ENCODE measurements around the gene EGLN1. TPM values are rescaled to one million over a fixed set of nuclear protein-coding genes. Genes with fewer than 3 reads are reported as not detected.
A peak's percentile ranks its signal among the peaks of the same experiment; 100 is the strongest.

Gene EGLN1
- total and polyA plus RNA-seq, 2 of the 8 experiments (the other 6 are each of a cell fraction or from before 2014, with no cell fraction given), result 4.0 to 6.4 TPM

DNA sequence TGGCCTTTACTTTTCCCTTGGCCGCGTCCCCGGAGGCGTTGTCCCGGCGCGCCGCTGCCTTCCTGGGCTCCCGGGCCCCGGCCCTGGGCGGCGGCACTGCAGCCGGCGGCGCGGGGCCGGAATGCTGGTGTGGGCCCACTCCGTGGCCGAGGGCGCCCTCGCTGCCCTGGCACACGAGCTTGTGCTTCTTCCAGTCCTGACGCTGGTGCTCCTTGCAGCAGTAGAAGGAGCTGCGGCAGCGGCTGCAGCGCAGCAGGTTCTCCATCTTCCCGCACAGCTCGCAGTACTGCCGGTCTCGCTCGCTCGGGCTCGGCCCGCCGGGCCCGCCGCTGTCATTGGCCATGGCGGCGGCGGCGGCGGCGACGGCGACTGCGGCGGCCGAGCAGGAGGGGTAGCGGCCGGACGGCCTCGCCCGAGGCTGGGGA is 529 bp downstream of the EGLN1 start:
- no peak overlapping the region for H3K27ac ChIP-seq (ENCODE audit: low read depth, low read length)

More for the DNA sequence above, 529 bp downstream of the EGLN1 start:
- ChIA-PET POLR2A (ENCODE audit: partially characterized antibody) (interaction anchor here (0.9 to 2.5 kb wide), 5 partner anchors 9 to 108 kb away, joined by 3 to 10 read pairs (median 3); partner anchors contain the start of genes EXOC8 and SPRTN), CTCF (ENCODE audit: partially characterized antibody) (interaction anchor here (1.5 to 3.2 kb wide), 5 partner anchors 60 to 182 kb away, joined by 3 to 7 read pairs (median 6); no protein-coding TSS in a partner anchor)
- Histone ChIP-seq H3K4me2 (ENCODE audit: insufficient read depth in 1 of 2, low read depth in 2 of 2, low read length in 2 of 2) (peak overlapping the region; percentile 83 to 100), H4K5ac (ENCODE audit: insufficient read length, low read depth, low read length) (no peak overlapping the region), H3K4me1 (replicated peaks in 1 of 4; ENCODE audit: control insufficient read depth in 3 of 4, insufficient read depth in 4 of 4, low read length in 3 of 4) (peaks cover 0 to 12% (median 0%) of the 10 kb centered on the region in 4 experiments; a peak in 4 of 7 replicates), H2AFZ (ENCODE audit: low read length) (no peak overlapping the region), H3K18ac (ENCODE audit: extremely low read depth, low read length) (no peak overlapping the region), H3K4me3 (ENCODE audit: extremely low read depth in 1 of 4, insufficient read depth in 2 of 4, low read depth in 3 of 4, low read length in 4 of 4) (peak overlapping the region; percentile 59 to 73 (median 66)), H3K23ac (ENCODE audit: insufficient read length) (no peak overlapping the region), H2BK20ac (ENCODE audit: low read length) (no peak overlapping the region), H3K56ac (replicated peaks; ENCODE audit: insufficient read length, low read depth, low read length) (no peak overlapping the region), H3K23me2 (ENCODE audit: low read depth, low read length) (peaks cover 10% of the 10 kb centered on the region), H3K27me3 (replicated peaks in 1 of 4; ENCODE audit: control insufficient read depth in 3 of 4, extremely low read depth in 1 of 4, insufficient read depth in 3 of 4, low read length in 3 of 4) (peaks cover 11 to 37% (median 28%) of the 10 kb centered on the region in 4 experiments), H4K20me1 (replicated peaks in 1 of 2; ENCODE audit: control insufficient read depth in 1 of 2, insufficient read depth in 2 of 2, low read length in 2 of 2) (peaks cover 5 to 17% of the 10 kb centered on the region in 2 experiments), H3K9me3 (ENCODE audit: insufficient read depth in 2 of 2, low read depth in 1 of 2, low read length in 1 of 2) (no peaks in the 10 kb centered on the region), H2AK5ac (ENCODE audit: low read depth, low read length) (no peak overlapping the region), H4K8ac (ENCODE audit: extremely low read depth, insufficient read depth, low read length) (peak overlapping the region; percentile 42), H3K36me3 (ENCODE audit: control insufficient read depth in 2 of 4, insufficient read depth in 4 of 4, low read length in 3 of 4) (no peaks in the 10 kb centered on the region), H3K9ac (replicated peaks in 1 of 4; ENCODE audit: extremely low read depth in 1 of 4, low read depth in 3 of 4, low read length in 3 of 4) (peak overlapping the region in 2 of 4 experiments; percentile 36 to 68; a peak in 1 of 7 replicates), H4K91ac (replicated peaks; ENCODE audit: insufficient read length, low read length) (no peak overlapping the region), H2BK5ac (ENCODE audit: low read depth, low read length) (no peak overlapping the region), H2BK12ac (ENCODE audit: low read depth, low read length) (no peak overlapping the region), H3K4ac (replicated peaks; ENCODE audit: insufficient read length, low read depth, low read length) (no peak overlapping the region), H2BK120ac (replicated peaks; ENCODE audit: low read depth, low read length) (no peak overlapping the region), H2BK15ac (ENCODE audit: low read length) (no peak overlapping the region), H3K14ac (ENCODE audit: insufficient read length) (no peak overlapping the region), H3K79me2 (ENCODE audit: control insufficient read depth in 1 of 2, insufficient read depth in 2 of 2, low read length in 2 of 2) (peaks cover 0 to 13% of the 10 kb centered on the region in 2 experiments; a peak in 2 of 4 replicates), H3K79me1 (ENCODE audit: low read depth, low read length) (no peaks in the 10 kb centered on the region)
- FAIRE-seq (no peak), DNase-seq (ENCODE audit: low read depth in 1 of 2, low spot score in 2 of 2) (peak in 1 of 2 experiments; percentile 71)
- TF ChIP-seq EZH2 (IDR thresholded peaks at IDR 0.05; ENCODE audit: low read depth, low read length, severe bottlenecking), result peak; percentile 25
- no peak for TF ChIP-seq CBX8 (IDR thresholded peaks at IDR 0.05; ENCODE audit: borderline replicate concordance, low read depth, low read length)
- peak; percentile 54 for TF ChIP-seq SUZ12 (IDR thresholded peaks at IDR 0.05; ENCODE audit: low read length)
- TF ChIP-seq EGR1 (IDR thresholded peaks at IDR 0.05; ENCODE audit: borderline replicate concordance, low read depth, low read length), result peak; percentile 8; the same call in 1 of the 2 replicates
- WGBS, 2 experiments (ENCODE audit: extremely low coverage in 1 of 2, insufficient coverage in 1 of 2, insufficient read length in 1 of 2, insufficient replicate concordance in 2 of 2, low coverage in 1 of 2, low lambda C conversion rate in 2 of 2, missing lambda C conversion rate in 1 of 2), result 5% methylated on average over 29 of the region's 53 CpGs; no CpG with 5 or more reads in 1 of the 2 experiments

Data from H1 (cell line).